Measurements from ENCODE around the gene MAN1C1. TPM values are rescaled to one million over a fixed set of nuclear protein-coding genes. Genes with fewer than 3 reads are reported as not detected.

MAN1C1 gene
- total and polyA plus RNA-seq, 2 donors (not counting 1 experiment from before 2014, with no cell fraction given): 0.31 to 0.89 TPM

DNA sequence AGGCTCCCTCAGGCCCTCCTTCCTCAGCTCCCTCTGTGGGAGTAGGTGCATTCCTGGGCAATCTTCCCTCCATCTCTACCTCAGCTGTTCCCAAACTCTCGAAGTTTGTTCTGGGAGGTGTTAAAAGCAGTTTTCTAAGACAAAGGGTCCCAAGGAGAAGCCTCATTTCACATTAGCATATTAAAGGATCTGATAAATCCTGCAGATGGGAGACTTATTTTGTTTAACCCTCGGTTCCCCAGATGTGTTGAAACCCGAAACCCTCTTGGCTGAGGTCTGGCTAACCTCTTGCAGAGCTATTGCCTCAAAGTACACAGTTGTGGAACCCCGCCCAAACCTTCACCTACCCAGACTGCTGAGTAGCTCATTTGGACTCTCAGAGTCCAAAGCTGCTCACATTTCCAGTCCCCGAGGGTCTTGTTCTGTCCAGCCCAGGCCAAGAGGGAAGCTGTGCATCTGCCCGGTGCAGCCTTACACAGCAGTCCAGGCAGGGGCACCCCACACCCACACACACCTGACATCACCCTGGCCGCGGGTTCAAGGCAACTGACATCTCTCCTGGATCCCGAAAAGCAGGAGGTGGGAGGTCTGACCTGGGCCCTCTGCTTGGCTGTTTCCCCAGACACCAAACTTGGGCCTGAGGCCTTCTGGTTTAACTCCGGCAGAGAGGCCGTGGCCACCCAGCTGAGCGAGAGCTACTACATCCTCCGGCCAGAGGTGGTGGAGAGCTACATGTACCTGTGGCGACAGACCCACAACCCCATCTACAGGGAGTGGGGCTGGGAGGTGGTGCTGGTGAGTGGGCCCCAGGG is 163.9 kb downstream of the MAN1C1 start:
- no peaks in the 10 kb centered on the region for H3K9me3 ChIP-seq (ENCODE audit: control extremely low read depth in 1 of 3, control insufficient read depth in 2 of 3, insufficient read depth in 1 of 3, low read length in 2 of 3)
- DNase-seq (no peak), ATAC-seq (ENCODE audit: low read depth) (no peak)
- H3K4me1 Mint-ChIP-seq: peaks cover 9% of the 10 kb centered on the region
- no peak overlapping the region for H3K4me2 ChIP-seq (replicated peaks; ENCODE audit: low read depth, low read length, poor library complexity, severe bottlenecking)
- no peaks in the 10 kb centered on the region for H3K36me3 ChIP-seq (replicated peaks in 1 of 2; ENCODE audit: control extremely low read depth in 1 of 2, control insufficient read depth in 1 of 2, extremely low read depth in 1 of 2, insufficient read depth in 2 of 2, low read length in 1 of 2)
- no peak overlapping the region for H3K4me3 Mint-ChIP-seq
- H3K27ac ChIP-seq (ENCODE audit: low read length in 2 of 2): no peak overlapping the region
- H3K9me3 Mint-ChIP-seq (ENCODE audit: insufficient read depth): no peaks in the 10 kb centered on the region
- no peak for TF ChIP-seq EZH2 (IDR thresholded peaks at IDR 0.05; ENCODE audit: borderline replicate concordance, insufficient read depth, low read depth, low read length, poor library complexity, severe bottlenecking)
- TF ChIP-seq, protein P1, sequence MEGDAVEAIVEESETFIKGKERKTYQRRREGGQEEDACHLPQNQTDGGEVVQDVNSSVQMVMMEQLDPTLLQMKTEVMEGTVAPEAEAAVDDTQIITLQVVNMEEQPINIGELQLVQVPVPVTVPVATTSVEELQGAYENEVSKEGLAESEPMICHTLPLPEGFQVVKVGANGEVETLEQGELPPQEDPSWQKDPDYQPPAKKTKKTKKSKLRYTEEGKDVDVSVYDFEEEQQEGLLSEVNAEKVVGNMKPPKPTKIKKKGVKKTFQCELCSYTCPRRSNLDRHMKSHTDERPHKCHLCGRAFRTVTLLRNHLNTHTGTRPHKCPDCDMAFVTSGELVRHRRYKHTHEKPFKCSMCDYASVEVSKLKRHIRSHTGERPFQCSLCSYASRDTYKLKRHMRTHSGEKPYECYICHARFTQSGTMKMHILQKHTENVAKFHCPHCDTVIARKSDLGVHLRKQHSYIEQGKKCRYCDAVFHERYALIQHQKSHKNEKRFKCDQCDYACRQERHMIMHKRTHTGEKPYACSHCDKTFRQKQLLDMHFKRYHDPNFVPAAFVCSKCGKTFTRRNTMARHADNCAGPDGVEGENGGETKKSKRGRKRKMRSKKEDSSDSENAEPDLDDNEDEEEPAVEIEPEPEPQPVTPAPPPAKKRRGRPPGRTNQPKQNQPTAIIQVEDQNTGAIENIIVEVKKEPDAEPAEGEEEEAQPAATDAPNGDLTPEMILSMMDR (IDR thresholded peaks at IDR 0.05): no peak
- H3K27ac Mint-ChIP-seq: no peak overlapping the region
- WGBS (ENCODE audit: insufficient coverage): 91% methylated on average over 9 of the region's 14 CpGs
- no peak overlapping the region for H3K4me3 ChIP-seq (ENCODE audit: control extremely low read depth in 1 of 5, extremely low read depth in 1 of 5, insufficient read depth in 1 of 5, low read depth in 2 of 5, low read length in 4 of 5)
- H3K27me3 ChIP-seq (replicated peaks in 1 of 4; ENCODE audit: control extremely low read depth in 1 of 4, control insufficient read depth in 3 of 4, insufficient read depth in 4 of 4, low read length in 3 of 4): peaks cover 0 to 4% (median 0%) of the 10 kb centered on the region in 4 experiments
- intact Hi-C loops (cut with micrococcal nuclease): no loop called here
- no peak overlapping the region for H2AFZ ChIP-seq (ENCODE audit: insufficient read depth, low read depth, low read length, poor library complexity, severe bottlenecking)
- ChIA-PET POLR2A (no interaction called here), CTCF (no interaction called here)
- H3K79me2 ChIP-seq (ENCODE audit: control insufficient read depth, insufficient read depth, low read length): no peaks in the 10 kb centered on the region
- H3K4me1 ChIP-seq (ENCODE audit: control insufficient read depth in 2 of 2, insufficient read depth in 2 of 2, low read length in 2 of 2): peaks cover under 1 to 7% of the 10 kb centered on the region in 2 donors
- no peak overlapping the region for H3K9ac ChIP-seq (ENCODE audit: low read length)
- no peaks in the 10 kb centered on the region for H4K20me1 ChIP-seq (ENCODE audit: control insufficient read depth, insufficient read depth, low read length, poor library complexity, severe bottlenecking)
- H3K27me3 Mint-ChIP-seq: peaks cover 7% of the 10 kb centered on the region

DNA sequence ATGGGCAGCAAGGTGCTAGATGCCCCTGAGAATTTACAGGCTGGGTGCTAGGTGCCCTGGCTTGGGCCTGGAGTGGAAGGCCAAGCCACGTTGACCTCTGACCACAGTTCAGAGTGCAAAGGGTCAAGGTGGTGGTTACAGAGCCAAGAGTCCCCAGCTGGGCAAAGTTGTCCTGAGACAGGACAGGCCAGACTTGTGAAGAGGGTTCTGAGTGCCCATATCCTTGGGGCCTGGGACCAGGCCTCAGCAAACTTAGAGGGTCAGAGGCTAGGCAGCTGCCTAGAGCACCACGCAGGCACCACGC is 164.5 kb downstream of the MAN1C1 start:
- Histone ChIP-seq H3K79me2 (ENCODE audit: control insufficient read depth, insufficient read depth, low read length) (no peaks in the 10 kb centered on the region), H3K27me3 (replicated peaks in 1 of 4; ENCODE audit: control extremely low read depth in 1 of 4, control insufficient read depth in 3 of 4, insufficient read depth in 4 of 4, low read length in 3 of 4) (peaks cover 0 to 4% (median 0%) of the 10 kb centered on the region in 4 experiments), H3K36me3 (replicated peaks in 1 of 2; ENCODE audit: control extremely low read depth in 1 of 2, control insufficient read depth in 1 of 2, extremely low read depth in 1 of 2, insufficient read depth in 2 of 2, low read length in 1 of 2) (no peaks in the 10 kb centered on the region), H4K20me1 (ENCODE audit: control insufficient read depth, insufficient read depth, low read length, poor library complexity, severe bottlenecking) (no peaks in the 10 kb centered on the region), H2AFZ (ENCODE audit: insufficient read depth, low read depth, low read length, poor library complexity, severe bottlenecking) (no peak overlapping the region), H3K4me2 (replicated peaks; ENCODE audit: low read depth, low read length, poor library complexity, severe bottlenecking) (no peak overlapping the region), H3K4me1 (ENCODE audit: control insufficient read depth in 2 of 2, insufficient read depth in 2 of 2, low read length in 2 of 2) (peaks cover 0 to 6% of the 10 kb centered on the region in 2 donors), H3K9ac (ENCODE audit: low read length) (no peak overlapping the region), H3K9me3 (ENCODE audit: control extremely low read depth in 1 of 3, control insufficient read depth in 2 of 3, insufficient read depth in 1 of 3, low read length in 2 of 3) (no peaks in the 10 kb centered on the region), H3K4me3 (ENCODE audit: control extremely low read depth in 1 of 5, extremely low read depth in 1 of 5, insufficient read depth in 1 of 5, low read depth in 2 of 5, low read length in 4 of 5) (no peak overlapping the region), H3K27ac (ENCODE audit: low read length in 2 of 2) (no peak overlapping the region)
- H3K4me1 Mint-ChIP-seq: peaks cover 8% of the 10 kb centered on the region
- ChIA-PET POLR2A (no interaction called here), CTCF (no interaction called here)
- ATAC-seq (ENCODE audit: low read depth): no peak
- no peak for DNase-seq
- 96% methylated on average over 2 of the region's 3 CpGs for WGBS (ENCODE audit: insufficient coverage)
- H3K27ac Mint-ChIP-seq: no peak overlapping the region
- H3K4me3 Mint-ChIP-seq: no peak overlapping the region
- H3K9me3 Mint-ChIP-seq (ENCODE audit: insufficient read depth): no peaks in the 10 kb centered on the region
- TF ChIP-seq, protein P1 (IDR thresholded peaks at IDR 0.05): no peak
- TF ChIP-seq EZH2 (IDR thresholded peaks at IDR 0.05; ENCODE audit: borderline replicate concordance, insufficient read depth, low read depth, low read length, poor library complexity, severe bottlenecking): no peak
- intact Hi-C loops (cut with micrococcal nuclease): no loop called here
- peaks cover 7% of the 10 kb centered on the region for H3K27me3 Mint-ChIP-seq
